HK-2 (cell line): Measurements from ENCODE around the gene MAOA.
"Not testable (repeated sequence)": the region's sequence is repeated elsewhere in the genome, so short reads cannot be mapped to it uniquely, and the experiment has no call there.

Experiments
- DNase-seq: peaks from one replicate; pipeline ENCODE4 v3.0.0-alpha.2; 2018; ENCODE audit not compliant: unreplicated experiment

The MAOA gene

DNA sequence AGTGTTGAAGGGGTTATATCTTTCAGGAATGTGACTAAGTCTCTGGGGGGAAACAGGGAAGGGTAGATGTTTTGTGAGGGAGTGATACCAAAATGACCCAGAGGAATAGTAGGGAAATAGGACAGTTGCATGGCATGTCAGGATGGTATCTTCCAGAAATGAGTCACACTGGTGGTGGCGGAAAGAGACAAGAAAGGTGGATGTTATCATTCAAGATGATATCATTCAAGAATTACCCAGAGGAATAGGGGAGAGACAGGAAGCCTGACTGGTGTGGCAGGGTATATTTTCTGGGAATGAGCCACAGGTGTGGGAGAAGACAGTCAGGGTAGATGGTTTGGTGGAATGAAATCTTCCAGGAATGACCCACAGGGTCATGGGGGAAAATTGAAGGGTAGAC, 61.1 kb downstream of the MAOA start:
- DNase-seq = no peak

DNA sequence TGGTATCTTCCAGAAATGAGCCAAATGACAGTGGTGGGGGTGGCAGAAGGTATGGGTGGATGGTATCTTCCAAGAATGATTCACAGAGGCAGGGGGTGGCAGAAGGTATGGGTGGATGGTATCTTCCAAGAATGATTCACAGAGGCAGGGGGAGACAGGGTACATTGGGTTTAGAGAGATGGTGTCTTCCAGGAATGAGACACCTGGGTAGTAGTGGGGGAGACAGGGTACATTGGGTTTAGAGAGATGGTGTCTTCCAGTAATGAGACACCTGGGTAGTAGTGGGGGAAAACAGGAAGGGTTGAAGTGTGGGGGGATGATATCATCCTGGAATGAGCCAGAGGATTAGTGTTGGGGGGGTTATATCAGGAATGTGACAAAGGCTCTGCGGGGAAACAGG, 62.0 kb downstream of the MAOA start:
- DNase-seq = no peak

DNA sequence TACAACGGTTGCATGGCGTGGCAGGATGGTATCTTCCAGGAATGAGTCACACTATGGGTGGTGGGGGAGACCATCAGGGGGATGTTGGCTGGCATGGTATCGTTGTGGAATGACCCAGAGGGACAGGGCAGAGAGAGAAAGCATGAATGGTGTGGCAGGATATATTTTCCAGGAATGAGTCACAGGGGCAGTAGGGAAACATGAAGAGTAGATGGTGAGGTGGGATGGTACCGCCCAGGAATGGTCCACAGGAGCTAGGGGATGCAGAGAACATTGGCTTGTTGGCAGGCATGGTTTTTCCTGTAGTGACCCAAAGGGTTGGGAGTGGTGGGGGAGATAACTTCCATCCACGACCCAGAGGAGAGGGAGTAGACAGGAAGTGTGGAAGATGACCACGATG, 62.4 kb downstream of the MAOA start:
- no peak for DNase-seq

DNA sequence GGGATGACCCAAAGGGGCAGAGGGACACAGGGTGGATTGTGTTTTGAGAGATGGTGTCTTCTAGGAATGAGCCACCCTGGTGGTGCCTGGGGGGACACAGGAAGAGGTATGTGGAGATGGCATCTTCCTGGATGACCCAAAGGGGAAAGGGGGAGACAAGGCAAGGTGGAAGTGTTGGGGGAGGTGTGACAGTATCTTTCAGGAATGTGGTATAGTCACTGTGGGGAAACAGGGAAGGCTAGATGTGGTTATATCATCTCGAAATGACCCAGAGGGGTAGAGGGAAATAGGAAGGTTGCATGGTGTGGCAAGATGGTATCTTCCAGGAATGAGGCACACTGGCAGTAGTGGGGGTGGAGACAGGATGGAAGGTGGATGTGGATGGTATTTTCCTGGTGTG, 62.9 kb downstream of the MAOA start:
- no peak for DNase-seq

DNA sequence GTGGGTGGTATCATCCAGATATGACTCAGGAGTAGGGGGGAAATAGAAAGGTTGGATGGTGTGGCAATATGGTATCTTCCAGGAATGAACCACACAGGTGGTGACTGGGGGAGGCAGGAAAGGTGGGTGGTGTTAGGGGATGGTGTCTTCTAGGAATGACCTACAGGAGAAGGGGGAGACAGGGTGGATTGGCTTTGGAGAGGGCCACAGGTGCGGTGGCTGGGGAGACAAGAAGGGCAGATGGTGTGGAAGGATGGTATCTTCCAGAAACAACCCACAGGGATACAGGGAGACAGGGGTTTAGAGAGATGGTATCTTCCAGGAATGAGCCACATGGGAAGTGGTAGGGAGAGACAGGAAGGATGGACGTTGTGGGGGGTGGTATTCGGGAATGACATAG, 64.0 kb downstream of the MAOA start:
- no peak for DNase-seq

DNA sequence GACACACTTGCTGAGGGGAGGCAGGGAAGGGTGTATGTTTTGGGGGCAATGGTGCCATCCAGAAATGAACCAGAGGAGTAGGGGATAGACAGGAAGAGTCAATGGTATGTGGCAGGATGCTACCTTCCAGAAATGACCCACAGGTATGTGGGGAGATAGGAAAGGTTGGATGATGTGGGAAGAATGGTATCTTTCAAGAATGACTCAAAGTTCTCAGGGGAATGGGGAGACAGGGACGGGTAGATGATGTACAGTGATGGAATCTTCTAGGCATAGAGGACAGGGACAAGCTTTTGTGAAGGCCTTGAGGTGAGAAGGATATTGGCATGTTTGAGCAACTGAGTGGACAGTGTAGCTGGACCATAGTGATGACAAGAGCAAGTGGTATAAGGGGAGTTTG, 64.9 kb downstream of the MAOA start:
- no peak for DNase-seq

DNA sequence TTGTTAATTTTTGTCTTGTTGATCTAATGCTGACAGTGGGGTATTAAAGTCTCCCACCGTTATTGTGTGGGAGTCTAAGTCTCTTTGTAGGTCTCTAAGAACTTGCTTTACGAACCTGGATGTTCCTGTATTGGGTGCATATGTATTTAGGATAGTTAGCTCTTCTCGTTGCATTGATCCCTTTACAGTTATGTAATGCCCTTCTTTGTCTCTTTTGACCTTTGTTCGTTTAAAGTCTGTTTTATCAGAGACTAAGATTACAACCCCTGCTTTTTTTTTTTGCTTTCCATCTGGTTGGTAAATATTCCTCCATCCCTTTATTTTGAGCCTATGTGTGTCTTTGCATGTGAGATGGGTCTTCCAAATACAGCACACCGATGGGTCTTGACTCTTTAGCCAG, 69.1 kb downstream of the MAOA start:
- DNase-seq = not testable (repeated sequence)

DNA sequence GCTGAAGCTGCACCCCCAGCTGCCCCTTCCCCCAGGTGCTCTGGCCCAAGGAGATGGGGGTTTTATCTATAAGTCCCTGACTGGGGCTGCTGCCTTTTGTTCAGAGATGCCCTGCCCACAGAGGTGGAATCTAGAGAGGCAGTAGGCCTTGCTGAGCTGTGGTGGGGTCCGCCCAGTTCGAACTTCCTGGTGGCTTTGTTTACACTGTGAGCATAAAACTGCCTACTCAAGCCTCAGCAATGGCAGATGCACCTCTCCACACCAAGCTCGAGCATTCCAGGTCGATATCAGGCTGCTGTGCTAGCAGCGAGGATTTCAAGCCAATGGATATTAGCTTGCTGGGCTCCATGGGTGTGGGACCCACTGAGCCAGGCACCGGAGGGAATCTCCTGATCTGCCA, 71.2 kb downstream of the MAOA start:
- not testable (repeated sequence) for DNase-seq

DNA sequence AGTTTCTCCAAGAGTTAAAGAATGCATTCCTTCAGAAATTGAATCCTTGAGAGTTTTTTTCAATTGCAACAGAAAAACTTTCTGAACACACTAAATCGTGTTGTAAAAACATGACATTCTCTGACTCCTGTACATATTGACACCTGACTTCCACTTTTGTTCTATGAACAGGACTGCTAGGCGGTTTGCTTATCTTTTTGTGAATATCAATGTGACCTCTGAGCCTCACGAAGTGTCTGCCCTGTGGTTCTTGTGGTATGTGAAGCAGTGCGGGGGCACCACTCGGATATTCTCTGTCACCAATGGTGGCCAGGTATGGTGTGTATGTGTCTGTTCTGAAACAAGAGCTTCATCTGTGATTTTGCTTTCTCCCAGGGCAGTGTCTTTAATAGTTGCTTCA, 71.9 kb downstream of the MAOA start:
- DNase-seq = no peak

DNA sequence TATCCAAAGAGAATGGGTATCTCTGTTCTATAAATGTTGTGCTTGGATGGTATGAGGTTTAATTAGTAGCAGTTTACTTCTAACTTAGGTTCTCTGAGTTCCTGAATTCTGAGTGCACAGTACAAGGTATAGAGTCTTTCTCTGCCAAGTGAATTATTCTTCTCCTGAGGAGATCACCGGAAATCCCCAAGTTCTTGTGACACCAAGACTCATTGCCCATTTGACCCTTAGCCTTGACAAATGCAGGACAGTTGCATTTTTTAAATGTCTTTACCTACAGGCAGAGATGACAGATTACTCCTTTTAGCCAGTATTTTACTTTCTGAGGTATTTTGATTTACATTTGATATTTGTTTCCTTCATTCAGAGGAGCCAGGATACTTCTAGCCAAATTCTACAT, 72.9 kb downstream of the MAOA start:
- no peak for DNase-seq

DNA sequence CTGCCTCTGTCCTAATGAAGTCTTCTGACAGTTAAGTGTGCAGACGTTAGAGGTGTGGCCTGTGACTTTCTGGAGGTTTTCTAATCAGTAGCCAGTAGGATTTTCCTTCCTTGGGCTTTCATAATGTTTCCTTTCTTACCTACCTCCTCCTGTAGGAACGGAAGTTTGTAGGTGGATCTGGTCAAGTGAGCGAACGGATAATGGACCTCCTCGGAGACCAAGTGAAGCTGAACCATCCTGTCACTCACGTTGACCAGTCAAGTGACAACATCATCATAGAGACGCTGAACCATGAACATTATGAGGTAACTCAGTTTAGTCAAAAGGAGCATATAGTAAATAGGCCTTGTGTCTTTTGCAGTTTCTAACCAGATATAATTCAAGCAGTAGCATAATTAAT, 75.0 kb downstream of the MAOA start:
- DNase-seq = no peak

DNA sequence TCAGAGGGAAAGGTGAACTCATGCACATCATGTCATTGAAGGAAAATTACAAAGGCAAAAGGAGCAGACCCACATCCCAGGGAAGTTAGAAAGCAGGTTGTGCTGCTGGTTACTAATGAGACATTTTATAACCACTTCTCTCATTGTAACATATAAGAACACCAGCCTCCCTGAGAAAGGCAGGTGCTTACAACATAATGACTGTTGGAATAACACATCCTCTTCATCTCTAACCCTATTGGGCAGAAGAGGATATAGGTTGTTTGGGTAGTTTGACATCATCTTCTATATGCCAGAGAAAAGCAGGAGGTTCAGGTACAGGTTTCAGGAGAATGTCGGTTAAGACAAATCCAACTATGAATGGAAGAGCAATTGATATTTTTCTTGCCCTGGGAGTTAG, 77.6 kb downstream of the MAOA start:
- DNase-seq = no peak

DNA sequence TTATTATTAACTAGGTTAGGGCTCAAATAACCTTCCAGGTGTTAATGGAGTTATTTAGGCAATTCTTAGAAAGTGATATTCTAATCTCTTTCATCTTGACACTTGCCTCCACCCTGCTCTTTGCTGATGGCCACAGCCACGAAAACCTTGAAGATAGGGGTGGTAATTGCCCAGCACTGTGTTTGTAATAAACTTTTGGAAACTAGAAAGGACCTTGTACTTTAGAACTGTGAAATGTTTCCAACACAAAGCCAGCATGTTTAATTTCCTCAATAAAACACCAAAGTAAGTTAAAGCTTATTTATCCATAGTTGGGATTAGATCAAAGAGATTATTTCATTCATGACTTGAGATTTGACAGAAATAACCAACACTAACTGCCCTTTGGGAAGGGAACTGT, 78.3 kb downstream of the MAOA start:
- no peak for DNase-seq

DNA sequence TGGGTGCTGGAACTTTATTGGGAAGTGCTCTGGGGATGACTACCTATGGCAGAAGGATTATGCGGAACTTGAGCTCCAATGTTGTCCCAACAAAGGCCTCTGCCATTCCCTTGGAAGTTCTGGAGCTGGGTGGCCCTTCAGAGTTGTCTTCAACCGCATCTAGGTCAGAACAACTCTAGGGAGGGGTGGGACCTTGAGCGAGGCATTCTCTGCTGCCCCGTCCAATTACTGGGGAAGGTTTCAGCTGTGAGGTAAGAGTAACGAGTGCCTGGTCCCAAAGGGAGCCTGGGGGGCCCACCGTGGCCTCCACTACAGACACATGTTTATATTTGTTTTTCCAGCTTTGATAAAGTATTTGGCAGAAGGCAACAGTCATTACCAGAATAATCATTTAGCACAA, 79.4 kb downstream of the MAOA start:
- no peak for DNase-seq

DNA sequence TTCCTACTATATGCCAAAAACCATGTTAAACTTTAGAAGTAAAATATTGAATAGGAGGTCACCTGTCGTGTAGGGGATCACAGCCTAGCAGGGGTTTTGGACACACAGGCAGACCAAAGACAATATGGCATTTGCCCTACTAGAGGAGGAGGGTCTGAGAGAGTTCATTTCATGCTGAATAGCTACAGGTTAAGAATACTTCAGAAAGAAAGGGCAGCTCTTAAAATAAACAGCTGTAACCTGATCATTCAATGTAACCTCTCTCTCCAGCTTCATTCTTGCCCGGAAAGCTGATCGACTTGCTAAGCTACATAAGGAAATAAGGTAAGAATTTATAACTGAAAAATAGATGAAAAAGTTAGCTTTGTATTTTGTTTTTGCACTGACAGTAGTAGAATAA, 79.9 kb downstream of the MAOA start:
- DNase-seq = no peak

DNA sequence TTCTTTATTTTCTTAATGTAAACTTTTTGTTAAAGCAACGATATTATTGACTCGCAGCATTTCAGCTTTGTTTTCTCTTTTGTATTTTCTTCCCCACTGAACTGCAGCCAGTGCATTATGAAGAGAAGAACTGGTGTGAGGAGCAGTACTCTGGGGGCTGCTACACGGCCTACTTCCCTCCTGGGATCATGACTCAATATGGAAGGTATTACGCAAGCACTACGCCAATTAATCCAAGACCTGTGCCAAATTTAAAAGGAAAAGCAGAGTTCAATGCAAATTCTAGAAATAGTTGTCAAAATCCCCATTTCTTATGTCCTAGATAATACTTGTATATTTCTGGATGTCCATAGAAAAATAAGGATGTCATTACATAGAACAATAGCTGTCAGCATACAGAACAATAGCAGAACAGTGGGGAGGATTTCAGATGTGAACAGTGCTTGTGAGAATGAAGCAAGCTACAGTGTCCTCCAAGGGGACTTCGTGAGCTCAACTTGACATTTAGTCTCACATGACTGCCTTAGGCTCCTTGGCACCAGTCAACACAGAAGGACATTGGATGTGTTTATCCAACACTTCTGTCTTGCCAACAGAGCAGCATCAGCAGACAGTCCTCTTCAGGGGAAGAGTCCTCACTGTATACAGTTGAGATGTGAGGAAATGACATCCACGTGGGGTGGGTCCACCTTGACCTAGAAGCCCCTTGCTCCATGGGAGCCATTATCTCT, 85.9 kb downstream of the MAOA start:
- no peak for DNase-seq

DNA sequence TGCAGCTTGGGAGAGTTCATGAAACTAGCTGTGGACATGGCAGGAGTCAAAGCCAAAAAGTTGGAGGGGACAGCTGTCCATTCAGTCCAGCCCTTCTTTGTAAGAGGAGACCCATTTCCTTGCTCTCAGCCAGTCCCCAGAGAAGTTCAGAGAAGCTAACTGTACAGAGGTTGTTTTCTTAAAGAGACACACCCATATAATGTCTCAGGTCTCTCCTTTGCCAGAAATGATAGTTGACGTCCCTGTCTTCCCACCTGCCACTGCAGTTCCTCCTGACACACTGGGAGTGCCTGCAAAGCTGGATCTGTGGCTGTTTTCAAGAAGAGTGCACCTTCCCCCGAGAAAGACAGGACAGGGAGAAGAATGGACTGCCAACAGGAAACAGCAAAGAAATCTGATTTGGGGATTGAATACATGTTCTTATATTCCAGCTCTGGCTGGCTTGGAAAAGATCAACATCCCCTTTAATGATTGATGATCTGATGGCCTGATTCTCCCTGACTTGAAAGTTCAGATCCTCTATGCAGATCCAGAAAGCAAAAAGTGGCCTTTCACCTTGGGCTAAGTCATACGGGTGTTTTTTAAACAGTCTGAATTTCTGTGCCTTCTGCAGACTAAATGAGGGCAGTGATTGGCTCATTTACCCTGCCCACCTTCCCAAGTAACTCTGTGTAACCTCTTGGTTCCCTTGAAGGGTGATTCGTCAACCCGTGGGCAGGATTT, 87.2 kb downstream of the MAOA start:
- no peak for DNase-seq

DNA sequence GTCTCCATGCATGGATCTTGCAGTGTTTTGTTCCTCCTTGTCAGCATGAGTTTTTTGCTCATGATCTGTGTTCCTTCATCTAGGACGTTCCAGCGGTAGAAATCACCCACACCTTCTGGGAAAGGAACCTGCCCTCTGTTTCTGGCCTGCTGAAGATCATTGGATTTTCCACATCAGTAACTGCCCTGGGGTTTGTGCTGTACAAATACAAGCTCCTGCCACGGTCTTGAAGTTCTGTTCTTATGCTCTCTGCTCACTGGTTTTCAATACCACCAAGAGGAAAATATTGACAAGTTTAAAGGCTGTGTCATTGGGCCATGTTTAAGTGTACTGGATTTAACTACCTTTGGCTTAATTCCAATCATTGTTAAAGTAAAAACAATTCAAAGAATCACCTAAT, 88.2 kb downstream of the MAOA start:
- no peak for DNase-seq

DNA sequence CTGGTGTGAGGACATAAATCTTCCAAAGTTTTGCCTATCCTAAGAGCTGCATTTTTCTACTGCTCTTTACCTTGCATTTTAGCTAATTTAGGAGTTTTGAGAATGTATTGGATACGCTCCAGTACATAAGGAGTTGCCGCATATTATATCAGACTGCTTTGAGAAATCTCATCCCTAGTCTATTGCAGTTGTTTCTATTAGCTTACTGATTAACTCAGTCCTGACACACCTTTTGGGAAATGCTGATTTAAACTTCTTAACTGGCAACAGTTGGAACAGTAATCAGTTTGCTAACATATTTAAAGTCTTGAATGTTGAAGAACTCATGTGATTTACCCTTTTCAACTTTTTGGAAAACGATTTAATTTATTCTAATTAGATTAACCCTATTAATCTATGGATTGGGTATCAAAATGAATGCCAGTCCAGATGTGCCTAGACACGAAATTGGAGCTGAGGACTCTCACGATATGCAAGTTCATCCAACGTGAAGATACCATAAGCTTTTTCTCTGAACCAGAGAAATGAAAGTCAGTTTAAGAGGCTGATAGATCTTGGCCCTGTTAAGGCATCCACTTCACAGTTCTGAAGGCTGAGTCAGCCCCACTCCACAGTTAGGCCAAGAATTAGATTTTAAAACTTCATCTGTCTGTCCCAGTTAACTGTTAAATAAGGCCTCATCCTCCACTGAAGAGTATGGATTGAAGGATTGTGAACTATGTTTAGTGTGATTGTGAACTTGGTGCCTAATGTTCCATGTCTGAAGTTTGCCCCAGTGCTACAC, 90.0 kb downstream of the MAOA start:
- DNase-seq = peak; percentile 8

DNA sequence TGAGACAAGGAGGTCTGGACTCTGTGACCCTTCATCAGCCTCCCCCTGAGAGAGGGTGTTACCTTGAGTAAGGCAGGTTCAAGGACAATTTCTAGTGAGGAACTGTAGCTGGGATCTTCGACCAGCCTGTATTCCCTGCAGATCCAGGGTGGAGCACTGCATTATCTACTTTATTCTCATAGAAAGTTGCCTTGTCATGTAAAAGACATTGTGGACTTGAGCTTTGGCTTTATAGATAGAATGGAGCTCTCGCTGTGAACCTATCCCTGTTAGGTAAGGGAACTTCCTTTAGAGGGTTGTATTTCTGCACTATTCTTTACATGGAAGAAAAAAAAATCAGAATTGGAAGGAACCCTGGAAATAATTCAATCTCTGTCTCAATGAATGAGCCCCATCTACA, 91.4 kb downstream of the MAOA start:
- no peak for DNase-seq

DNA sequence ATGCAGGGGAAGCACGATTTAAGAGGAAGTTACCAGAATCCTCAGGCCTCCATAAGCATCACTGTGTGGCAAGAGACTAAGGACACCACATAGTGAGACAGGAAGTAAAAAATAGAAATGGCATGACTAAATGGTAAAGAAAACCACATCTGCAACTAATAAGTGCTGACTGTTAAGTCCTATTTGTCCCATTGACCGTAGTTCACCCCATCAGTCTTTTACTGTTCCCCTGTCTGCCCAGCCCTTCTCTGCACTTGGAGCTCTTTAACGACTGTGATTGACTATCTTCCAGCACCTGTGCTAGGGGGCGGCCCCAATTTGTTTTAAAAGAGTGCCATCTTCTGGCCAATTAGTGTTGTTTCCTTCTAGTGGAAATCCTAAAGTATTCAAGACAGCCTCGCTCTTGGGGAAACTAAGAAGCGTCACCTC, 94.2 kb downstream of the MAOA start:
- DNase-seq = peak; percentile 19

DNA sequence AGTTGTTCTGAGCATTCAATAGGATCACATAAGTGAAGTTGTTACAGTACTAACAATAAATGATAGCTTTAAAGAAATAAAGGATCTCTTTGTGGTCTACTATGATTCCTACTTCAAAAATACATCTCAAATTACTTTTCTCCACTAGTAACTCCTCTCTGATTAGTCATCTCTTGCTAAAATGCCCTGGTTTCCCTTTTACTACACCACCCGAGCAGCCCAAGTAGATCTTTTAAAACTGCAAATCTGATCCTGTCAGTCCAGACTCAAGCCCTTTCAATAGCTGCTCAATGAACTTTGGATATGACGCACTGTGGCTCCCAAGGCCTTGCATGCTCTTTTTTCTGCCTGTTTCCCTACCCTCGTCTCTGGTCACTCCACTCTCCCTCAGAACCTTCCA, 97.5 kb downstream of the MAOA start:
- no peak for DNase-seq

DNA sequence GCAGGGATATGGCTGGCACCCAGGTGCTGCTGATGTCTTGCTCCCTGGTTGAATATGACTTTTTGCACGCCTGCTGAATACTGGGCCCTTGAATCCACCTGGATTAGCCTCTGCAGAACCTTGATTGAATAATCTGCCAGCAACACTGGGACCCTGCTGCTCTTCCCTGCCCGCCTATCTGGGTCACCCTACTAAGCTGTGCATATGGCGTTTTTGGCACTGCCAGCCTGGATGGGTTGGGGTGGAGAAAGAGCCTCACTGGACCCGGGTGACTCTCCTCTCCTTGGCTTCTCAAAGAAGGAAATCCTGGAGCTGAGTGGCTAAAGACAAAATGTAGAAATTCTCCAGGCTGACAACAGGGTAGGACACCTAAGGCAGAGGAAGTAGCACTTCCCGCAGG, 100.0 kb downstream of the MAOA start:
- DNase-seq = no peak
